HUDEP-2 (cell line): ENCODE results near the gene CDK11A.
"Not testable (repeated sequence)": the region's sequence is repeated elsewhere in the genome, so short reads cannot be mapped to it uniquely, and the experiment has no call there.

ENCODE experiments used
- DNase-seq, 76 experiments: peaks; one replicate each; lab custom pipeline; 2025; ENCODE audit not compliant: unreplicated experiment in 76 of 76; lab: John Stamatoyannopoulos, UW

Gene CDK11A

GRCh38 chr1:1664941-1665814 is 59.0 kb downstream of the CDK11A start:
- no peak for DNase-seq

DNA sequence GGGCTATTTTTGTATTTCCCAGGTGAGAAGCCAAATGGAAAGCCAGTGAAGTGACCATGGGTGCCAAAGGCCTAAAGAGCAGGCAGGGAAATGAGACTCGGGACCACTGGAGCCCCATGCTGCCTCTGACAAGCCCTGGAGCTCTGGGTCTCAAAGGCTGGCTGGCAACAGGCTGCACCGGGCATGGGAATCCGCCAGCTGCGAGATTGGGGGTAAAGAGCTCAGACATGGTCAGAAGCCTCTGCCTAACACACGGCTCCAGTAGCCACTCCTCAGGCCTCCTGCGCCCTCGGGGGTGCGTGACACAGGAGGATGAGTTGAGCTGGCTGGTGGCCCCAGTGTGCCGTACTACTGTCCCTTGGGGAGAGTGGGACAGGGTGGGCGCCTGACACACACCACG is 59.8 kb downstream of the CDK11A start:
- DNase-seq, result not testable (repeated sequence)

GRCh38 chr1:1662830-1663560 is 61.2 kb downstream of the CDK11A start:
- DNase-seq, result peak in 3 of 76 experiments; percentile 4 to 14 (median 12)

GRCh38 chr1:1662392-1662791 is 61.8 kb downstream of the CDK11A start:
- DNase-seq, result not testable (repeated sequence)

GRCh38 chr1:1658583-1659549 is 65.3 kb downstream of the CDK11A start, which contains the start of gene CDK11B:
CDK11B (minus strand) TSS chr1:1659004; CDS start chr1:1657485, 1,519 bp downstream.
- DNase-seq, result peak; percentile 25 to 91 (median 84)
